ENCODE results near the gene RAB4B.

The RAB4B gene

DNA sequence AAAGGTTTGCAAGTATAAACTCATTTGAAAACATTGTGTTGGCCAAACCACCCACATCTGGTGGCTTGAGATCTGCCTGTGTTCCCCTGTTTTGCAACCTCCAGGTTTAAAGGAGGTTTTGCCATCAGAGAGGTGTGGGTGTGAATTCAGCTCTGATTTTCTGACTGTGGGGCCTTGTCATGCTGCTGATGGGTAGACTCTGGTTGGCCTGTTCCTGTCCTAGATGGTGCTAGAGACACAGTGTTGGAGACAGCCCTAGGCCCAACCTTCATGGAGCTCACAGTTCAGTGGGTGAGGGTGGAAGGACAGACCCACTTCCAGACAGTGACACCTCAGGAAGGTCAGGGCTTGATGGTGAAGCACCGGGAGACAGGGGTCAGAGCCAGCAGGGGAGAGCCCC is 7.5 kb downstream of the RAB4B start:
- H3K9ac ChIP-seq (ENCODE audit: low read length), result no peak overlapping the region
- no peak overlapping the region for H3K4me3 ChIP-seq (ENCODE audit: low read depth in 1 of 2, low read length in 2 of 2)
- H3K27ac ChIP-seq (ENCODE audit: low read depth, low read length), result no peak overlapping the region
- H3K27me3 ChIP-seq (ENCODE audit: control insufficient read depth in 1 of 2, insufficient read depth in 2 of 2, low read length in 2 of 2), result no peaks in the 10 kb centered on the region
- H3K9me3 ChIP-seq (ENCODE audit: low read length), result no peaks in the 10 kb centered on the region
- H3K4me1 ChIP-seq (ENCODE audit: insufficient read depth, low read length), result no peaks in the 10 kb centered on the region
- H3K36me3 ChIP-seq (ENCODE audit: insufficient read depth, low read length), result peaks cover 11% of the 10 kb centered on the region

DNA sequence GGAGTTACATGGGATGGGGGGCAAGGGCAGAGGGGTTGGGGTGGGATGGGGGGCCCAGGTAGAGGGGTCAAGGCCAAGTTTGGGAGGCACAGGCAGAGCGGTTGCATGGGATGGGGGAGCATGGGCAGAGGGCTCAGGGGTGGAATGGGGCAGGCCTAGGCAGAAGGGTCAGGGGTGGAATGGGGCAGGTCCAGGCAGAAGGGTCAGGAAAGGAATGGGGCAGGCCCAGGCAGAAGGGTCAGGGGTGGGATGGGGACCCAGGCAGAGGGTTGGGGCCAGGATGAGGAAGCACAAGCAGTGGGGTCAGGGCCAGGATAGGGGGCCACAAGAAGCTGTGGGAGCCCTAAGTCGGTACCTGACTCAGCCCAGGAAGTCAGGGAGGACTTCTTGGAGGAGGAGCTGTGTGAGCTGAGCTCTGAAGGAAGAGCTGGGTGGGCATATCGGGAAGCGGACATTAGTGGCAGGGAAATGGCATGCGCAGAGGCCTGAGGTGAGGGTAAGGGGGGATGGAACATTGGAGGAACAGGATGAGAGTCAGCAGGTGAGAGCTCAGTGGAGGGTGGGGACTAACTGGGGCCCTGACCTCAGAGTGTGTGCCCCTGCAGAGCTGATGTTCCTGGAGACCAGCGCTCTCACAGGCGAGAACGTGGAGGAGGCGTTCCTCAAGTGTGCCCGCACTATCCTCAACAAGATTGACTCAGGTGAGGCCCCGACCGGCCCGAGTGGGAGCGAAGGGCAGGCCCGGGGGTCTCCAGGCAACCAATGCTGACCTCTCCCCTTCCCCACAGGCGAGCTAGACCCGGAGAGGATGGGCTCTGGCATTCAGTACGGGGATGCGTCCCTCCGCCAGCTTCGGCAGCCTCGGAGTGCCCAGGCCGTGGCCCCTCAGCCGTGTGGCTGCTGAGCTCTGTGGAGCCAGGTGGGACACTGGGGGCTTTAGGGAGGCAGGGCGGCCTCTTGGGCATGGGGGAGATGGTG is 8.3 kb downstream of the RAB4B start:
- Histone ChIP-seq H3K27ac (ENCODE audit: low read depth, low read length) (no peak overlapping the region), H3K4me3 (ENCODE audit: low read depth in 1 of 2, low read length in 2 of 2) (no peak overlapping the region), H3K9ac (ENCODE audit: low read length) (no peak overlapping the region), H3K9me3 (ENCODE audit: low read length) (no peaks in the 10 kb centered on the region), H3K27me3 (ENCODE audit: control insufficient read depth in 1 of 2, insufficient read depth in 2 of 2, low read length in 2 of 2) (no peaks in the 10 kb centered on the region), H3K36me3 (ENCODE audit: insufficient read depth, low read length) (peaks cover 11% of the 10 kb centered on the region), H3K4me1 (ENCODE audit: insufficient read depth, low read length) (no peaks in the 10 kb centered on the region)

DNA sequence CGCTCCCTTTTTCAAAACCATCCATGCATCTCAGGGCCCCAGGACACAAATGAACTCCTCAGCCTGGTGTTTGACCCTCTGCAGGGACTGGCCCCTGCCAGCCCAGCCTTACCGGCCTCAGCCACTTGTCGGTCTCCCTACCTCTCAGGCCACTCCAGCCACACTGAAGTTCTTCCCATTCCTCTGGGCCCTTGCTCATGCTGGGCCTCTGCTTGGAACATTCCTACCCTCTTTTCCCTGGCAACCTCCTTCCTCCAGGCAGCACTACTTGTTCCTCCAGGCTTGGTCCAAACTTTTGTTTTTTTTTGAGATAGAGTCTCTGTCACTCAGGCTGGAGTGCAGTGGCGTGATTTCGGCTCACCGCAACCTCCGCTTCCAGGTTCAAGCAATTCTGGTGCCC is 13.3 kb downstream of the RAB4B start:
- Histone ChIP-seq H3K36me3 (ENCODE audit: insufficient read depth, low read length) (peaks cover 10% of the 10 kb centered on the region), H3K27ac (ENCODE audit: low read depth, low read length) (no peak overlapping the region), H3K9me3 (ENCODE audit: low read length) (no peaks in the 10 kb centered on the region), H3K4me3 (ENCODE audit: low read depth in 1 of 2, low read length in 2 of 2) (no peak overlapping the region), H3K9ac (ENCODE audit: low read length) (no peak overlapping the region), H3K27me3 (ENCODE audit: control insufficient read depth in 1 of 2, insufficient read depth in 2 of 2, low read length in 2 of 2) (no peaks in the 10 kb centered on the region), H3K4me1 (ENCODE audit: insufficient read depth, low read length) (no peaks in the 10 kb centered on the region)

DNA sequence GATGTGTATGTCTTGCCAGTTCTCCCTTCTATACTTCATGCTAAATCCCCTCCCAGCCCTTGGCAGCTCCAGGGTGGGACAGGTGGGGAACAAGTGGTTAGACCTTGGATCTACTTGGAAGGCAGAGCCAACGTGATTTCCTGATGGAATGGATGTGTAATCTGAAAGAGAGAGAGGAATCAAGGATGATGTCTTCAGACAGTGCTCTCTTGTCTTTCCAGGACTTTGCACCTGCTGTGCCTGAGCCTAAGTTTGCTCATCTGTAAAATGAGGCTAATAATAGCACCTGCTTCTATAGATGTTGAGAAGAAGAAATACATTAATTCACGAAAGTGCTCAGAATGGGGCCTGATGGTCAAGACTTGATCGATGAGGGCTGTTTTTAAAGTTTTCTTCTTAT is 13.9 kb downstream of the RAB4B start:
- H3K9ac ChIP-seq (ENCODE audit: low read length), result no peak overlapping the region
- H3K27ac ChIP-seq (ENCODE audit: low read depth, low read length), result no peak overlapping the region
- no peaks in the 10 kb centered on the region for H3K9me3 ChIP-seq (ENCODE audit: low read length)
- no peak overlapping the region for H3K4me3 ChIP-seq (ENCODE audit: low read depth in 1 of 2, low read length in 2 of 2)
- H3K27me3 ChIP-seq (ENCODE audit: control insufficient read depth in 1 of 2, insufficient read depth in 2 of 2, low read length in 2 of 2), result no peaks in the 10 kb centered on the region
- H3K36me3 ChIP-seq (ENCODE audit: insufficient read depth, low read length), result peaks cover 5% of the 10 kb centered on the region
- H3K4me1 ChIP-seq (ENCODE audit: insufficient read depth, low read length), result no peaks in the 10 kb centered on the region

DNA sequence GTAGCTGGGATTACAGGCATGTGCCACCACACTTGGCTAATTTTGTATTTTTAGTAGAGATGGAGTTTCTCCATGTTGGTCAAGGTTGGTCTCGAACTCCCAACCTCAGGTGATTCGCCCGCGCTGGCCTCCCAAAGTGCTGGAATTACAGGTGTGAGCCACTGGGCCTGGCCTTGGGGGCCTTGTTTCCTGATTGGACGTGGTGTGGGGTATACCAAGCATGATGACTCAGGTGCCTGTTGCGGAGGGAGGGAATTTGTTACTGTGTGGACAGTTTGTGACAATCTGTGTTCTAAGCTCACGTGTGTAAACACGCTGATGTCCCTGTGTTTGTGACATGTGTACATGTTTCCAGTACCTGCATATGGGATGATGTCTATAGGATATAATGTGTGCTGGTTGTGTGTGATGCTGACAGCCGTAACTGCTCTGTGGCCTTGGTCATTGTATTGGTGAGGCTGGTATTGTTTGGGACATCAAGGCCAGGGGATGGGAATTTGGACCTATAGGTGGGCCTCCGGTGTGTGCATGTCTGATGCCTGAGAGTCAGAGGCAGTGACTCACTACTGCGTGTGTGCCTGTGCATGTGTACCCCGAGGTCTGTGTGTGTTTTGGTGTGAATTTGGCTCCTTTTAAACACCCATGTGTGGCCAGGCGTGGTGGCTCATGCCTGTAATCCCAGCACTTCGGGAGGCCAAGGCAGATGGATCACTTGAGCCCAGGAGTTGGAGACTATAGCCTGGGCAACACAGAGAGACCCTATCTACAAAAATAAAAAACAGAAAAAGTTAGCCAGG is 19.3 kb downstream of the RAB4B start:
- H3K9me3 ChIP-seq (ENCODE audit: low read length), result no peaks in the 10 kb centered on the region

DNA sequence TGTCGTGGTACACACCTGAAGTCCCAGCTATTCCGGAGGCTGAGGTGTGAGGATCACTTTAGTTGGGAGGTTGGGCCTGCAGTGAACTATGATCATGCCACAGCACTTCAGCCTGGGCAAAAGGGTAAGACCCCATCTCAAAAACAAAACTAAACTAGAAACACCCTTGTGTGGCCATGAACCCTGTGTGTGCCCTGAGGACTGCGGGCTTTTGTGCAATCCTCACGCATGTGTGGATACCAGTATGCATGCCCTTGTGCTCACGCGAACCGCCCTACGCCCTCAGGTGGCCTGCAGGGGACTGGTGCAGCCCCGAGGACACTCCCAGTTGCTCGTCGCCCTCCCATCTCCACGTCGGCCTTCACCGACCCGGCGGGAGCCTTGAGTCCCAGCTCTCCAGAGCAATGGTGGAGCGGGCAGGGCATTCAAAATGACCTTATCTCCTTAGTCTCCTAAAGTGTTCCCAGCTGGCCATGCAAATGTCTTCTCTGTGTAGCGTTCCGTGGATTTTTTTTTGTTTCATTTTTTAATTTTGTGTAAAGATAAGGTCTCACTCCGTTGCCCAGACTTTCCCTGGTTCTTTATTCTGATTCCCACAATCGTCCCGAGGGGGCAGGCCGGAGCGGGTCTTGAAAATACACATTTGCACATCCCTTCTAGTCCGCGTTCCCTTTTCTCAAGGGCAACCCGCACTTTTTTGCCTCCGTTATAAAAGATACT is 20.1 kb downstream of the RAB4B start:
- Histone ChIP-seq H3K36me3 (ENCODE audit: insufficient read depth, low read length) (peaks cover 6% of the 10 kb centered on the region), H3K27me3 (ENCODE audit: control insufficient read depth in 1 of 2, insufficient read depth in 2 of 2, low read length in 2 of 2) (no peaks in the 10 kb centered on the region), H3K4me1 (ENCODE audit: insufficient read depth, low read length) (peaks cover 29% of the 10 kb centered on the region), H3K9ac (ENCODE audit: low read length) (peak overlapping the region; percentile 60), H3K27ac (ENCODE audit: low read depth, low read length) (peak overlapping the region; percentile 56), H3K9me3 (ENCODE audit: low read length) (no peaks in the 10 kb centered on the region), H3K4me3 (ENCODE audit: low read depth in 1 of 2, low read length in 2 of 2) (peak overlapping the region; percentile 18 to 63)

More for the DNA sequence above, 19.3 kb downstream of the RAB4B start:
- H3K9ac ChIP-seq (ENCODE audit: low read length), result peak overlapping the region; percentile 60
- H3K36me3 ChIP-seq (ENCODE audit: insufficient read depth, low read length), result peaks cover 6% of the 10 kb centered on the region
- H3K4me3 ChIP-seq (ENCODE audit: low read depth in 1 of 2, low read length in 2 of 2), result peak overlapping the region in 1 of 2 donors; percentile 63
- peaks cover 21% of the 10 kb centered on the region for H3K4me1 ChIP-seq (ENCODE audit: insufficient read depth, low read length)
- no peaks in the 10 kb centered on the region for H3K27me3 ChIP-seq (ENCODE audit: control insufficient read depth in 1 of 2, insufficient read depth in 2 of 2, low read length in 2 of 2)
- peak overlapping the region; percentile 56 for H3K27ac ChIP-seq (ENCODE audit: low read depth, low read length)

DNA sequence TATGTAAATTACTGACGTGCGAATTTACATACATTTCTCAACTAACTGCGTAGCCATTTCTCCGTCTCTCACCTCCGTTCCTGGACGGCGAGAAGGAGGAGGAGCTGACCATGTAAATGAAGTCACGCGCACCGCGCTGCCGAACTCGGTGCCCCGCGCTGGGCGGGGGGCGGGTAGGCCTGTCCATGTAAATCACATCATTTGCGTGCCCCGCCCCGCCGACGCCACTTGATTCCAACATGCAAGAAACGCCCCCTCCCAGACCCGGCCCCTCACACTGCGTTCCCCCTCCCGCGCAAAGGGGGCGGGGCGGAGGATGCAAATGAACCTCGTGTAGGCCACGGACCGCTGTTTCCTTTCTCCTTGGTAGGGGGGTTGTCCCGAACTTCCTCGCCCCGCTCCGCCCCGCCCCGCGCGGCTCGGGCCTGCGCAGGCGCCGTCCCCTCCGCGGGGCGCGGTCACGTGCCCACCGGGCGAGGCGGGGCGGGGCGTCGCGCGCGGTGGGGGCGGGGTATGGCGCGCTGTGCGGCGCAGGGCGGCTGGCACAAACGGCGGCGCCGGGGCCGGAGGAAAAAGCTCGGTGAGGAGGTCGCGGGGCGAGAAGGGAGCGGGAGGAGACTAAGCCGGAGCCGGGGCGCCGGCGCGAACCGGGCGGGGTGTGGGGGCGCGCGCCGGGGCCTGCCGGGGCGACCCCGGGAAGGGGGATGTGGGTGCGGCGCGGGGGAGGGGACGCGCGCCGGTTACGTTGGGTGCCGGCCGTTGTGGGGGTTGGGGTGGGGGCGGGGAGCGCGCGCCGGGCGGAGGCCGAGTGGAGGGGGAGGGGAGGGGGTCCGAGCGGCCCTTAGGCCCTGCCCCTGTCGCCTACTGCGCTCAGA is 20.9 kb downstream of the RAB4B start, which contains the start of gene EGLN2:
EGLN2 (plus strand) TSS at position 509 of the 875 bp plus-strand sequence. CDS start 1,382 bp downstream, outside the sequence.
- H3K4me1 ChIP-seq (ENCODE audit: insufficient read depth, low read length), result peaks cover 37% of the 10 kb centered on the region

DNA sequence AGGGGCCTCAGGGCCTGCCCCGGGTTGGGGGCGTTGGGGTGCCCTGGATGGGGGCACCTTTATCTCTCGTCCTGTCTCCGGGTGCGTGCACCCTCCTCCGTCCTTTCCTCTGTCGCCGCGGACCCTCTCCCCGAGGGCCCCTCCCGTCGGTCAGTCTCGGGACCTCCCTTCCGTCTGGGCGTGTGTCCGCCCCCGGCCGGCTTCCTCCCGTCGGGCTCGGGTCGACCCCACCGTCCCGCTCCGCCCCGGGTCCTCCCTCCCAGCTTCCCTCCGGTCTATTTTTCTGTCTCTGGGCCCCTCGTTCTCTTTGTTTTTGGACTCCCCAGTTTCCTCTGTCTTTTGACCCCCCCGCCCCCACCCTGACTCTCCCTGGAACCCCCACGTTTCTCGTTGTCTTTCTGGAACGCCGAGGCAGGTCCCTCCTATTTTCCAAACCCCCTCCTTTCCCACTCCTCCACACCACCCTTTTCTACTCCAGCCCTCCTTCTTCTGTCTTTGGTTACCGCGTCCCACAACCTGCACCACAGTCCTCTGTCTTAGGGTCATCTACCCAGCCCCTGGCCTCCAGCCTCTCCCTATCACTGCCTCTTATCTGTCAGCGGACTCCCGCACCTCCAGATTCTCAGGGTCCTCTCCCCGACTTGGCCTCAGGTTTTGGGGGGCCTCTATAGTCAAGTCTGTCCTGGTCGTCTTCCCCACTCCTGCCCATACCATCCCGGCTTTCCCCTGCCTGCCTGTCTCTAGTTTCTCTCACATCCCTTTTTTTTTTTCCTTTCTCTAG is 21.7 kb downstream of the RAB4B start:
- Histone ChIP-seq H3K27me3 (ENCODE audit: control insufficient read depth in 1 of 2, insufficient read depth in 2 of 2, low read length in 2 of 2) (no peaks in the 10 kb centered on the region), H3K27ac (ENCODE audit: low read depth, low read length) (peak overlapping the region; percentile 90), H3K4me1 (ENCODE audit: insufficient read depth, low read length) (peaks cover 45% of the 10 kb centered on the region), H3K9ac (ENCODE audit: low read length) (peak overlapping the region; percentile 49), H3K36me3 (ENCODE audit: insufficient read depth, low read length) (peaks cover 18% of the 10 kb centered on the region), H3K9me3 (ENCODE audit: low read length) (no peaks in the 10 kb centered on the region), H3K4me3 (ENCODE audit: low read depth in 1 of 2, low read length in 2 of 2) (peak overlapping the region; percentile 63 to 75)

More for the DNA sequence above, 20.9 kb downstream of the RAB4B start, which contains the start of gene EGLN2:
- Histone ChIP-seq H3K36me3 (ENCODE audit: insufficient read depth, low read length) (peaks cover 10% of the 10 kb centered on the region), H3K9me3 (ENCODE audit: low read length) (no peaks in the 10 kb centered on the region), H3K27ac (ENCODE audit: low read depth, low read length) (peak within 1 kb of the TSS; percentile 90), H3K27me3 (ENCODE audit: control insufficient read depth in 1 of 2, insufficient read depth in 2 of 2, low read length in 2 of 2) (no peaks in the 10 kb centered on the region), H3K4me3 (ENCODE audit: low read depth in 1 of 2, low read length in 2 of 2) (peak within 1 kb of the TSS; percentile 63 to 75), H3K9ac (ENCODE audit: low read length) (peak within 1 kb of the TSS; percentile 60)

DNA sequence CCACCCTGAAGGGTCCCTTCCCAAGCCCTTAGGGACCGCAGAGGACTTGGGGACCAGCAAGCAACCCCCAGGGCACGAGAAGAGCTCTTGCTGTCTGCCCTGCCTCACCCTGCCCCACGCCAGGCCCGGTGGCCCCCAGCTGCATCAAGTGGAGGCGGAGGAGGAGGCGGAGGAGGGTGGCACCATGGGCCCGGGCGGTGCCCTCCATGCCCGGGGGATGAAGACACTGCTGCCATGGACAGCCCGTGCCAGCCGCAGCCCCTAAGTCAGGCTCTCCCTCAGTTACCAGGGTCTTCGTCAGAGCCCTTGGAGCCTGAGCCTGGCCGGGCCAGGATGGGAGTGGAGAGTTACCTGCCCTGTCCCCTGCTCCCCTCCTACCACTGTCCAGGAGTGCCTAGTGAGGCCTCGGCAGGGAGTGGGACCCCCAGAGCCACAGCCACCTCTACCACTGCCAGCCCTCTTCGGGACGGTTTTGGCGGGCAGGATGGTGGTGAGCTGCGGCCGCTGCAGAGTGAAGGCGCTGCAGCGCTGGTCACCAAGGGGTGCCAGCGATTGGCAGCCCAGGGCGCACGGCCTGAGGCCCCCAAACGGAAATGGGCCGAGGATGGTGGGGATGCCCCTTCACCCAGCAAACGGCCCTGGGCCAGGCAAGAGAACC is 22.4 kb downstream of the RAB4B start:
- Histone ChIP-seq H3K27me3 (ENCODE audit: control insufficient read depth in 1 of 2, insufficient read depth in 2 of 2, low read length in 2 of 2) (no peaks in the 10 kb centered on the region), H3K9ac (ENCODE audit: low read length) (peak overlapping the region; percentile 49), H3K27ac (ENCODE audit: low read depth, low read length) (peak overlapping the region; percentile 90), H3K9me3 (ENCODE audit: low read length) (no peaks in the 10 kb centered on the region), H3K4me1 (ENCODE audit: insufficient read depth, low read length) (peaks cover 52% of the 10 kb centered on the region), H3K36me3 (ENCODE audit: insufficient read depth, low read length) (peaks cover 20% of the 10 kb centered on the region), H3K4me3 (ENCODE audit: low read depth in 1 of 2, low read length in 2 of 2) (peak overlapping the region; percentile 63 to 75)

Measured in muscle layer of colon (tissue), 2 donors.